ENCODE measurements around the gene PBX3.

GRCh38 chr9:125815568-125815967, 68.4 kb downstream of the PBX3 start:
- TF ChIP-seq CTCF (IDR thresholded peaks at IDR 0.05; ENCODE audit: low read depth, low read length, missing input control) (no peak), JUND (IDR thresholded peaks at IDR 0.05) (no peak)
